Airway epithelial cell (primary cell): ENCODE data around the gene G6PD. TPM values are rescaled to one million over a fixed set of nuclear protein-coding genes. Genes with fewer than 3 reads are reported as not detected.

Experiments used
- total RNA-seq: library from RNA; depleted of rRNA; stranded (reverse); fragments of >200 nt; gene quantifications from 2 replicates; pipeline ENCODE4 v1.2.3, GENCODE V29; 2015

Gene G6PD
- total RNA-seq = 97.4 and 109 TPM in 2 replicates

GRCh38 chrX:154546354-154547244 is at the start of gene G6PD:
Gene G6PD (minus strand): TSS chrX:154546846. CDS start chrX:154546155, 691 bp downstream.

GRCh38 chrX:154584585-154585183 is 38.0 kb upstream of the G6PD start, which contains the start of gene CTAG1A:
Gene CTAG1A (plus strand): TSS chrX:154585133. CDS start chrX:154585207, 74 bp downstream.

GRCh38 chrX:154547245-154548027 is 790 bp upstream of the G6PD start, which contains the start of gene IKBKG:
Gene IKBKG (plus strand): TSS chrX:154547620. CDS start chrX:154552003, 4,383 bp downstream.

GRCh38 chrX:154515966-154516655 is 30.5 kb downstream of the G6PD start, which contains the start of gene FAM3A:
Gene FAM3A (minus strand): TSS chrX:154516232. CDS start chrX:154515772, 460 bp downstream.

GRCh38 chrX:154490414-154491083 is 56.1 kb downstream of the G6PD start, which contains the start of gene SLC10A3:
Gene SLC10A3 (minus strand): TSS chrX:154490629. CDS start chrX:154488940, 1,689 bp downstream.

GRCh38 chrX:154486396-154487207 is 60.0 kb downstream of the G6PD start, which contains the start of gene UBL4A:
Gene UBL4A (minus strand): TSS chrX:154486615. CDS start chrX:154486584, 31 bp downstream.

Other genes with a start within 250 kb of the G6PD start
- 1,129 and 1,478 TPM in 2 replicates for gene FLNA, start 172.2 kb downstream of the G6PD start, total RNA-seq
- 50.6 and 72.9 TPM in 2 replicates for gene EMD, start 167.6 kb downstream of the G6PD start, total RNA-seq
- gene RPL10, start 148.5 kb downstream of the G6PD start, total RNA-seq = 4,888 and 5,415 TPM in 2 replicates
- gene DNASE1L1, start 137.6 kb downstream of the G6PD start, total RNA-seq = 30.2 and 32.3 TPM in 2 replicates
- 27.9 and 32.9 TPM in 2 replicates for gene TAFAZZIN, start 135.3 kb downstream of the G6PD start, total RNA-seq
- 37.4 and 39.4 TPM in 2 replicates for gene ATP6AP1, start 118.2 kb downstream of the G6PD start, total RNA-seq
- gene GDI1, start 109.7 kb downstream of the G6PD start, total RNA-seq = 59.5 and 89.4 TPM in 2 replicates
- 29.0 and 30.7 TPM in 2 replicates for gene FAM50A, start 102.7 kb downstream of the G6PD start, total RNA-seq
- gene PLXNA3, start 88.6 kb downstream of the G6PD start, total RNA-seq = 4.4 and 16.2 TPM in 2 replicates
- gene LAGE3, start 67.6 kb downstream of the G6PD start, total RNA-seq = 50.3 and 51.3 TPM in 2 replicates
- gene UBL4A, start 60.2 kb downstream of the G6PD start, total RNA-seq = 46.0 and 50.6 TPM in 2 replicates
- gene SLC10A3, start 56.2 kb downstream of the G6PD start, total RNA-seq = 27.4 and 40.8 TPM in 2 replicates
- 43.7 and 48.7 TPM in 2 replicates for gene FAM3A, start 30.6 kb downstream of the G6PD start, total RNA-seq
- gene IKBKG, start 774 bp upstream of the G6PD start, total RNA-seq = 8.9 and 9.7 TPM in 2 replicates
- not detected in 2 replicates for gene CTAG1A, start 38.3 kb upstream of the G6PD start, total RNA-seq
- not detected in 2 replicates for gene CTAG1B, start 72.4 kb upstream of the G6PD start, total RNA-seq
- not detected in 2 replicates for gene CTAG2, start 106.7 kb upstream of the G6PD start, total RNA-seq
- not detected in 2 replicates for gene GAB3, start 204.2 kb upstream of the G6PD start, total RNA-seq
- 57.5 and 78.6 TPM in 2 replicates for gene DKC1, start 216.0 kb upstream of the G6PD start, total RNA-seq